Activated naive CD4-positive, alpha-beta T cell treated with anti-CD3 and anti-CD28 coated beads for 36 hours (primary cell): ENCODE results near the gene HTT-AS. TPM values are rescaled to one million over a fixed set of nuclear protein-coding genes. Genes with fewer than 3 reads are reported as not detected.
A peak's percentile ranks its signal among the peaks of the same experiment; 100 is the strongest.

Source experiments
- CTCF ChIA-PET: fragments of 350-600 bp; sonication (Branson Sonifier 250); formaldehyde crosslinking; loops from one replicate; lab custom pipeline; 2021; ENCODE audit warnings: antibody characterized with exemption; lab: Charles Lee
- DNase-seq: peaks from one replicate; pipeline ENCODE4 v3.0.0-alpha.2; 2020
- H3K27ac Mint-ChIP-seq: one replicate; pipeline ENCODE4 v1.8.0; 2021; ENCODE audit warnings: mild to moderate bottlenecking, mixed read lengths
- H3K27me3 Mint-ChIP-seq: one replicate; pipeline ENCODE4 v1.8.0; 2021; ENCODE audit warnings: low read depth, mixed read lengths
- H3K36me3 Mint-ChIP-seq: one replicate; pipeline ENCODE4 v1.8.0; 2021; ENCODE audit warnings: low read depth, mixed read lengths
- H3K4me1 Mint-ChIP-seq: one replicate; pipeline ENCODE4 v1.8.0; 2021; ENCODE audit warnings: low read depth, mixed read lengths
- H3K4me3 Mint-ChIP-seq: one replicate; pipeline ENCODE4 v1.8.0; 2021; ENCODE audit warnings: mild to moderate bottlenecking, moderate library complexity, mixed read lengths
- H3K9me3 Mint-ChIP-seq: one replicate; pipeline ENCODE4 v1.8.0; 2021; ENCODE audit warnings: mixed read lengths
- intact Hi-C: fragments of 100-400 bp; cut with micrococcal nuclease; formaldehyde crosslinking; loops from one replicate; pipeline ENCODE4 v1.15.1; 2023
- total RNA-seq, 2 experiments: library from RNA; stranded (reverse); gene quantifications; one replicate each; pipeline ENCODE4 v1.2.3, GENCODE V29; 2021

Gene HTT-AS
- total RNA-seq, 2 experiments from 2014 or later, result not detected

GRCh38 chr4:3046162-3046561 is 28.2 kb downstream of the HTT-AS start:
- H3K9me3 Mint-ChIP-seq, result peaks cover 7% of the 10 kb centered on the region
- peaks cover 4% of the 10 kb centered on the region for H3K36me3 Mint-ChIP-seq
- no peak overlapping the region for H3K4me3 Mint-ChIP-seq
- no peak for DNase-seq
- no peaks in the 10 kb centered on the region for H3K27me3 Mint-ChIP-seq
- H3K4me1 Mint-ChIP-seq, result peaks cover 45% of the 10 kb centered on the region
- CTCF ChIA-PET, result interaction anchor here (1.5 to 2.9 kb wide), 3 partner anchors 9 to 62 kb away, joined by 5 to 14 read pairs (median 5); no protein-coding TSS in a partner anchor
- H3K27ac Mint-ChIP-seq, result no peak overlapping the region
- intact Hi-C loops, result loop anchor here (2.0 kb wide), 3 partner anchors 197 to 835 kb away; no protein-coding TSS in a partner anchor

- DNase-seq, result peak; percentile 77
- Mint-ChIP-seq H3K27ac (peak overlapping the region; percentile 25), H3K36me3 (peaks cover 4% of the 10 kb centered on the region), H3K4me3 (no peak overlapping the region), H3K4me1 (peaks cover 49% of the 10 kb centered on the region), H3K9me3 (peaks cover 7% of the 10 kb centered on the region), H3K27me3 (no peaks in the 10 kb centered on the region)
- intact Hi-C loops, result no loop called here
- CTCF ChIA-PET, result interaction anchor here (0.6 to 2.9 kb wide), 4 partner anchors 8 to 175 kb away, joined by 3 to 14 read pairs (median 4); no protein-coding TSS in a partner anchor
These were observed 29.2 kb downstream of the HTT-AS start for GRCh38 chr4:3044870-3045819.

GRCh38 chr4:3043282-3044020 is 30.9 kb downstream of the HTT-AS start:
- Mint-ChIP-seq H3K27me3 (no peaks in the 10 kb centered on the region), H3K9me3 (peaks cover 7% of the 10 kb centered on the region), H3K27ac (no peak overlapping the region), H3K4me1 (peaks cover 53% of the 10 kb centered on the region), H3K4me3 (no peak overlapping the region), H3K36me3 (peaks cover 4% of the 10 kb centered on the region)
- DNase-seq, result no peak
- CTCF ChIA-PET, result interaction anchor here (0.7 to 2.9 kb wide), 3 partner anchors 65 to 261 kb away, joined by 3 to 9 read pairs (median 3); no protein-coding TSS in a partner anchor
- intact Hi-C loops, result no loop called here

DNA sequence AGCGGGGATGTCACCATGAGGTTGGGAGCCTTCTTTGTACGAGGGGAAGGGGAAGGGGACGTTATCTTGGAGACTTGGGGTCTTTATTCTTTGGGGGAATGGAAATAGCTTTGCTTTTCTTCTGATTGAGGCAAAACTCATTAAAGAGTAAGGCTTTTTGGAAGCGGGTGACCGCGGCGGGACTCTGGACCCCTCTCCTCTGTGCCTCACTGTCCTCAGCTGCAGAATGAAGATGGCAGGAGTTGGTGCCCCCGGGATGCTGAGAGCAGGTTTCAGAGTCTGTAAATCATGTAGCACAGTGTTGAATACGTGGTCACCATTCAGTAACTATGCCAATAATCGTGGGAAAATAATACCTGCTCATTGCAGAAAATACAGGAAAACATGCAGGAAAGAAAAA is 32.1 kb downstream of the HTT-AS start:
- Mint-ChIP-seq H3K9me3 (peaks cover 7% of the 10 kb centered on the region), H3K4me3 (peak overlapping the region; percentile 87), H3K36me3 (peaks cover 4% of the 10 kb centered on the region), H3K27me3 (no peaks in the 10 kb centered on the region), H3K4me1 (peaks cover 54% of the 10 kb centered on the region), H3K27ac (no peak overlapping the region)
- DNase-seq, result no peak
- CTCF ChIA-PET, result interaction anchor here (0.9 to 2.9 kb wide), 2 partner anchors 64 to 79 kb away, joined by 4 to 9 read pairs; partner anchors contain the start of genes GRK4 and NOP14
- intact Hi-C loops, result no loop called here

DNA sequence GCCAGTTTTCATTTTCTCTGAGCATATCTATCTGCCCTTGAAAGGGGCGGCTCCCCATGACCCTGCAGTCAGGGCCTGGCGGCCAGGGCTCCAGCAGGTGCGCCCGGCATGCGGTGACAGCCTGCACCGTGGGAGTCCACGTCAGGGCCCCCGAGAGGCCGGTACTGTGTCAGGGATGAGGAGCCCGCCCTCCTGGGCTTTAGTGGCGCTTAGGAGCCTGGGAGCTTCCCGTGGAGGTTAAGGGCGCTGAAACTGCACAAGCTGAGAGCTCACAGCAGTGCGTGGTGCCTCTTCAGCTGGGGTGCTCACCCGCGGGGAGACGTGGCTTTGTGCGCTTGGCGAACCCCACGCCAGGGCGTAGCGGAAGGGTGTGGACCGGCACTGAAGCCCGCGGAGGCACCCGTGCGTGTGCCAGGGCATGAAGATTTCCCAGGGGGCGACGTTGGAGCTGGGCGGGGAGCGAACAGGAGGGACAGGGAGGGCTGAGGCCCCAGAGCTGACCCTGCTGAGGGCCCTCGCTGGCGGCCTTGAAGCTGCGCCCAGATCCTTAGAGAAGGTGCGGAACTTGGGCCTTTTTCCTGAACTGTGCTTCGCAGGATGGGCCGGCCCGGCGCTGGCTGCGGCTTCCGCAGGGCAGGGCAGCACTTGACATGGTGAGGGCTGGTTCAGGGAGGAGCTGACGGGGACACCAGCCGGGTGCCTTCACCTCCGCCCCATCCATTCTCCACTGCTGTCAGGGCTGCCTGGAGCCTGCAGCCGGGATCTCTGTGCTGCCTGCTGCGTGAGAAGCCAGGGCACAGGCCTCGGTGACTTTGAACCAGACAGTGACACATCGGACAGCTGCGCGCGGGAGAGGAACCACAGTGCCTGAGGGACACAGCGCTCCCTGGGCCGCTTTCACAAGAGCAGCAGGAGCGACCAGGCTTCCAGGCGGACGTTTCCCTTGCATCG is 32.9 kb downstream of the HTT-AS start:
- peaks cover 4% of the 10 kb centered on the region for H3K36me3 Mint-ChIP-seq
- CTCF ChIA-PET, result interaction anchor here (0.6 to 2.9 kb wide), 5 partner anchors 63 to 599 kb away, joined by 3 to 9 read pairs (median 4); partner anchors contain the start of genes GRK4 and NOP14
- peak; percentile 69 for DNase-seq
- intact Hi-C loops, result no loop called here
- peak overlapping the region; percentile 59 for H3K27ac Mint-ChIP-seq
- peaks cover 57% of the 10 kb centered on the region for H3K4me1 Mint-ChIP-seq
- H3K4me3 Mint-ChIP-seq, result peak overlapping the region; percentile 87
- H3K9me3 Mint-ChIP-seq, result peaks cover 7% of the 10 kb centered on the region
- no peaks in the 10 kb centered on the region for H3K27me3 Mint-ChIP-seq

DNA sequence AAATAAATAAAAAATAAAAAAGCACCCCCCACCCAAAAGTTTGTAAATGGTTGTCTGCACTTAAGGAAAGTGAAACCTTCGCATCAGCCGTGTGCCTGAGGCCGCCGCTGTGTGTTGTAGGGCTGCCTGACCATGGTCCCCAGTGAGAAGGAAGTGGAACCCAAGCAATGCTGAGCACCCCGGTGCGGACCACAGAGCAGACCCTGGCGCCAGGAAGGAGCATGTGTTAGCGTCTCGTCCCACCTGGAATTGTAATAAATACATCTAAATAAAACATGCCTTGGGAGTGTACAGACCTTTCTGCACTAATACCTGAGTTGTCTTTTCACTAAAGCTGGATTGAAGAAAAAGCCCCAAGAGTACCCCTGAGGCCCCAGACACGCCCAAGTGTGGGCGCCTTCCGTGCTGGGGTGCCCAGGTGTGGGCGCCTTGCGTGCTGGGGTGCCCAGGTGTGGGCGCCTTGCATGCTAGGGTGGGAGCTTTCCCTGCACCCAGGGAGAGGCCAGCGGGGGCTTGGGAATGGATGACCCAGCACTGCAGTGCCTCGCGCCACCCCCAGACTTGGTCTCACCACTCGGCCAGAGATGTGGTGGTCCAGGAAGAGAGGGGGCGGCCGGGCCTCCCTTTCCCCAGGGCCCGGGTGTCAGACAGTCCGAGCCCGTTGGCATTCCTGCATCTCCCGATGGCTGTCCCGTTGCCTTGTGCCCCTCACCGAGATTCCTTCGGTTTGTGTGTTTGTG is 33.7 kb downstream of the HTT-AS start:
- Mint-ChIP-seq H3K9me3 (peaks cover 5% of the 10 kb centered on the region), H3K27ac (no peak overlapping the region), H3K4me1 (peaks cover 51% of the 10 kb centered on the region), H3K27me3 (no peaks in the 10 kb centered on the region), H3K4me3 (peak overlapping the region; percentile 87), H3K36me3 (peaks cover 3% of the 10 kb centered on the region)
- intact Hi-C loops, result no loop called here
- no peak for DNase-seq
- CTCF ChIA-PET, result interaction anchor here (0.6 to 2.9 kb wide), 3 partner anchors 63 to 121 kb away, joined by 3 to 9 read pairs (median 3); no protein-coding TSS in a partner anchor

GRCh38 chr4:3039706-3040366 is 34.5 kb downstream of the HTT-AS start:
- no peak overlapping the region for H3K4me3 Mint-ChIP-seq
- H3K4me1 Mint-ChIP-seq, result peaks cover 43% of the 10 kb centered on the region
- no peak for DNase-seq
- H3K36me3 Mint-ChIP-seq, result no peaks in the 10 kb centered on the region
- CTCF ChIA-PET, result interaction anchor here (1.0 to 3.5 kb wide), 3 partner anchors 62 to 85 kb away, joined by 3 to 20 read pairs (median 3); partner anchors contain the start of genes GRK4 and NOP14
- intact Hi-C loops, result loop anchor here (5.0 kb wide), 1 partner anchor 573 kb away; the partner anchor contains the start of gene RNF4
- H3K27me3 Mint-ChIP-seq, result no peaks in the 10 kb centered on the region
- no peak overlapping the region for H3K27ac Mint-ChIP-seq
- no peaks in the 10 kb centered on the region for H3K9me3 Mint-ChIP-seq

DNA sequence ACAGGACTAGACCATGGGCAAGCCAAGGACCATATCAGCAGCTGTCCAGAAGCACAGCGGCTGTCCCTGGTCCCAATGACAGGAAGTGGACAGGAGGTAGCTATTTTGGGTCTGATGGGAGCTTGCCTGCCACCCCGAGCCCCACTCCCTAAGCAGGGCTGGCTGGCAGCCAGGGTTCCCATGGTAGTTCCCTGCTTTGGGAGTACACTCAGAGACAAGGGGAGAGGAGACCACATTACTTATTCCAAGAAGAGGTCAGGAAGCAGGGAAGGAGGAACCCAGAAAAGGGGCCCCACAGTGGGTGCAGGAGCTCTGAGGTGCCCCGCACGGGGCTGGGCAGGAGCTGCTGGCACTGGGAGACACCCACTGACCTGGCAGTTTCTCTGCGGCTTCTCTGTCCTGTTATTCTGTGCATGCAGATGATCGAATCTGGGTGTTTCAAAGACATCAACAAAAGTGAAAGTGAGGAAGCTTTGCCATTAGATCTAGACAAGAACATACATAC is 36.3 kb downstream of the HTT-AS start:
- DNase-seq, result peak; percentile 45
- Mint-ChIP-seq H3K27ac (no peak overlapping the region), H3K27me3 (no peaks in the 10 kb centered on the region), H3K9me3 (no peaks in the 10 kb centered on the region), H3K36me3 (no peaks in the 10 kb centered on the region), H3K4me1 (peaks cover 37% of the 10 kb centered on the region), H3K4me3 (peak overlapping the region; percentile 69)
- CTCF ChIA-PET, result interaction anchor here (0.6 to 3.5 kb wide), 22 partner anchors 8 to 485 kb away, joined by 3 to 25 read pairs (median 3); partner anchors contain the start of genes GRK4 and NOP14
- intact Hi-C loops, result loop anchor here (1.0 to 5.0 kb wide), 6 partner anchors 29 to 571 kb away; partner anchors contain the start of genes FAM193A, GRK4, NOP14 and RNF4

DNA sequence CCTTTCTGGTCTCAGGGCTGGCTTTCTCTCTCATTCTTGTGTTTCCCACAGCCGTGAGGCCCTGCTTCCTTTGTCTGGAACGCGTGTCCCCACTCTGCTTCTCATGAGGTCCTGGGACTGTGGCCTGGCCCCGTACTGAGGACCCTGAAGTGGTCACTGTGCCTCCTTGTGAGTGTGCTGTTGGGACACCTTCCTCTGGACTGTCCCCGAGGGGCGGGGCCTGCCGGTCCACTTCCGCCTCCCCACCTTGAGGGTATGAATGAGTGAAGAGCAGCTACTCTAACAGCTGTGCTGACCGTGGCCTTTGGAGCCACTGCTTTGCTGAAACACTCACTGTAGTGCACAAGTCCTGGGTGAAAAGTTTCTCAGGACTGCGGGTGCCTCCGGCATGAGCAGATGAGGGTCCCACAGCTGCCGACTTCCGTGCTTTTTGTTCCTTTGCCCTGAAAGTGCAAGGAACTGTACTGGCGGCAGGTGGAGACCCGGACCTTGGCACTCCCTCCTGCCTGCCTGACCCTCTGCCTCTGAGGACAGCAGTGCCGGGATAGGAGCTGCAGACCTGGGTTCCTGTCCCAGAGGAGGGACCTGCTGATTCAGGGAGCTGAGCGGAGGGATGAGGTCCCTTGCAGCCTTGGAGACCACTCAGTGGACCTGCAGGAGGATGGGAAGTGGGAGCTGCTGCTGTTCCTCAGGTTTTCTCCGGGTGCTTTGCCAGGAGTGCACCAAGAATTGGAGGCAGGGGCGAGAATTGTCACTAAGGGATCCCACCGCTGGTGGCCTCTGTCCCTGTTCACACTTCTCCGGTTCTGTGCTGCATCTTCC is 38.0 kb downstream of the HTT-AS start:
- no peaks in the 10 kb centered on the region for H3K9me3 Mint-ChIP-seq
- H3K27me3 Mint-ChIP-seq, result no peaks in the 10 kb centered on the region
- intact Hi-C loops, result loop anchor here (2.0 to 5.0 kb wide), 2 partner anchors 74 to 569 kb away; partner anchors contain the start of genes GRK4, NOP14 and RNF4
- H3K4me3 Mint-ChIP-seq, result no peak overlapping the region
- H3K27ac Mint-ChIP-seq, result no peak overlapping the region
- H3K36me3 Mint-ChIP-seq, result no peaks in the 10 kb centered on the region
- CTCF ChIA-PET, result interaction anchor here (0.7 to 3.5 kb wide), 8 partner anchors 10 to 73 kb away, joined by 3 to 25 read pairs (median 10); partner anchors contain the start of genes GRK4 and NOP14
- H3K4me1 Mint-ChIP-seq, result peaks cover 25% of the 10 kb centered on the region
- no peak for DNase-seq
